Measurements from ENCODE around the gene ARPC1B. TPM values are rescaled to one million over a fixed set of nuclear protein-coding genes. Genes with fewer than 3 reads are reported as not detected.
"Not testable (repeated sequence)": the region's sequence is repeated elsewhere in the genome, so short reads cannot be mapped to it uniquely, and the experiment has no call there.

Gene ARPC1B
- total RNA-seq, 4 donors from 2014 or later = 214 to 273 (median 228) TPM

GRCh38 chr7:99331002-99331401 lies 43.5 kb upstream of the ARPC1B start:
- no peaks in the 10 kb centered on the region for H3K27me3 ChIP-seq
- no peak for DNase-seq
- H3K36me3 ChIP-seq = peaks cover 0 to 23% of the 10 kb centered on the region in 2 donors
- whole genome bisulfite sequencing, 2 donors = 94 to 96% methylated on average over 2 of the region's 2 CpGs
- peaks cover 13 to 22% of the 10 kb centered on the region in 2 donors for H3K4me1 ChIP-seq
- H3K27ac ChIP-seq = no peak overlapping the region
- intact Hi-C loops (cut with DNase I) = no loop called here
- H3K4me3 ChIP-seq (replicated peaks in 1 of 3) = no peak overlapping the region
- H3K9me3 ChIP-seq = no peaks in the 10 kb centered on the region
- TF ChIP-seq, protein P1, sequence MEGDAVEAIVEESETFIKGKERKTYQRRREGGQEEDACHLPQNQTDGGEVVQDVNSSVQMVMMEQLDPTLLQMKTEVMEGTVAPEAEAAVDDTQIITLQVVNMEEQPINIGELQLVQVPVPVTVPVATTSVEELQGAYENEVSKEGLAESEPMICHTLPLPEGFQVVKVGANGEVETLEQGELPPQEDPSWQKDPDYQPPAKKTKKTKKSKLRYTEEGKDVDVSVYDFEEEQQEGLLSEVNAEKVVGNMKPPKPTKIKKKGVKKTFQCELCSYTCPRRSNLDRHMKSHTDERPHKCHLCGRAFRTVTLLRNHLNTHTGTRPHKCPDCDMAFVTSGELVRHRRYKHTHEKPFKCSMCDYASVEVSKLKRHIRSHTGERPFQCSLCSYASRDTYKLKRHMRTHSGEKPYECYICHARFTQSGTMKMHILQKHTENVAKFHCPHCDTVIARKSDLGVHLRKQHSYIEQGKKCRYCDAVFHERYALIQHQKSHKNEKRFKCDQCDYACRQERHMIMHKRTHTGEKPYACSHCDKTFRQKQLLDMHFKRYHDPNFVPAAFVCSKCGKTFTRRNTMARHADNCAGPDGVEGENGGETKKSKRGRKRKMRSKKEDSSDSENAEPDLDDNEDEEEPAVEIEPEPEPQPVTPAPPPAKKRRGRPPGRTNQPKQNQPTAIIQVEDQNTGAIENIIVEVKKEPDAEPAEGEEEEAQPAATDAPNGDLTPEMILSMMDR (IDR thresholded peaks at IDR 0.05) = no peak
- TF ChIP-seq POLR2A (IDR thresholded peaks at IDR 0.05) = no peak

DNA sequence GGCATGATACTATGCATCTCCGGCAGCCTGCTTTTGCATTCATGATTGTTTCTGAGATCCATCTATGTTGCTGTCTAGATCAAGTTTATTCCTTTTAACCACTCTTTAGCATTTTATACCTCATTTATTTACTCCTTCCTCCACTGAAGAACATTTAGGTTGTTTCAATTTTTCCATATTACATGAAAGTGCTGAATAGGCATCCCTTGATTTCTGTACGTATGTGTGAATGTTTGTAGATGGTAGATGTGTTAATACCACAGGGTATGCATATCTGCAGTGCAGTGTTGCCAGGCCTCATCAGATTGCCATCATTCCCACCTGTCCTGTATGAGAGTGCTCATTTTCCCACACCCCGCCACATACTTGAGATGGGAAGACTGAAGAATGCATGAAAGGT lies 34.9 kb upstream of the ARPC1B start:
- TF ChIP-seq, protein P1 (IDR thresholded peaks at IDR 0.05) = no peak
- no peak for TF ChIP-seq POLR2A (IDR thresholded peaks at IDR 0.05)
- no peak overlapping the region for H3K27ac ChIP-seq
- H3K4me1 ChIP-seq = no peaks in the 10 kb centered on the region
- DNase-seq = no peak
- intact Hi-C loops (cut with DNase I) = no loop called here
- H3K36me3 ChIP-seq = peaks cover 24 to 64% of the 10 kb centered on the region in 2 donors
- no peaks in the 10 kb centered on the region for H3K27me3 ChIP-seq
- 93 to 97% methylated on average over 3 of the region's 3 CpGs for WGBS, 2 donors
- H3K9me3 ChIP-seq = no peaks in the 10 kb centered on the region
- no peak overlapping the region for H3K4me3 ChIP-seq (replicated peaks in 1 of 3)

DNA sequence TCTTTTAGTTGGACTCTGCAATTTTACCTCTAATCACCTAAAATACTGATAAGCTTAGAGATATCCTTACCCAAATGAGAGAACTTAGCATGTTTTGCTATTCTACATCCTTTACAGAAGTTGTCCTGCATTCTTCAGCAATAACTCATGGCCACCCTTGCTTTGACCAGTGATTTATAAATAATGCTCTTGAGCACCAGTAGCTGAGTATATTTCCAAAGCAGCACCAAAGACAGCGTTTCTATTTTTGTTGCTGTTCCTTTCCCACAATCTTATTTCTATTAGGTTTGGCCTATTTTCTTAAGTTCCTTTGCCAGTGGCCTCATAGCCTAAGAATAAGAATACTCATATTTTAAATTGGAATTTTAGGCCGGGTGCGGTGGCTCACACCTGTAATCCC lies 33.9 kb upstream of the ARPC1B start:
- DNase-seq = no peak
- TF ChIP-seq, protein P1 (IDR thresholded peaks at IDR 0.05) = no peak
- TF ChIP-seq POLR2A (IDR thresholded peaks at IDR 0.05) = no peak
- Histone ChIP-seq H3K27me3 (no peaks in the 10 kb centered on the region), H3K27ac (no peak overlapping the region), H3K4me3 (replicated peaks in 1 of 3) (no peak overlapping the region), H3K9me3 (no peaks in the 10 kb centered on the region), H3K36me3 (peaks cover 29 to 55% of the 10 kb centered on the region in 2 donors), H3K4me1 (no peaks in the 10 kb centered on the region)
- 91 to 93% methylated on average over 3 of the region's 3 CpGs for WGBS, 2 donors
- intact Hi-C loops (cut with DNase I) = no loop called here

- H3K9me3 ChIP-seq = no peaks in the 10 kb centered on the region
- intact Hi-C loops (cut with DNase I) = no loop called here
- no peak overlapping the region for H3K27ac ChIP-seq
- no peak for DNase-seq
- TF ChIP-seq, protein P1 (IDR thresholded peaks at IDR 0.05) = no peak
- no peak for TF ChIP-seq POLR2A (IDR thresholded peaks at IDR 0.05)
- H3K27me3 ChIP-seq = no peaks in the 10 kb centered on the region
- 95 to 96% methylated on average over 12 to 13 of the region's 13 CpGs for WGBS, 2 donors
- peaks cover 36 to 51% of the 10 kb centered on the region in 2 donors for H3K36me3 ChIP-seq
- no peaks in the 10 kb centered on the region for H3K4me1 ChIP-seq
- H3K4me3 ChIP-seq (replicated peaks in 1 of 3) = no peak overlapping the region
Observed at GRCh38 chr7:99344061-99344647, 30.4 kb upstream of the ARPC1B start.

DNA sequence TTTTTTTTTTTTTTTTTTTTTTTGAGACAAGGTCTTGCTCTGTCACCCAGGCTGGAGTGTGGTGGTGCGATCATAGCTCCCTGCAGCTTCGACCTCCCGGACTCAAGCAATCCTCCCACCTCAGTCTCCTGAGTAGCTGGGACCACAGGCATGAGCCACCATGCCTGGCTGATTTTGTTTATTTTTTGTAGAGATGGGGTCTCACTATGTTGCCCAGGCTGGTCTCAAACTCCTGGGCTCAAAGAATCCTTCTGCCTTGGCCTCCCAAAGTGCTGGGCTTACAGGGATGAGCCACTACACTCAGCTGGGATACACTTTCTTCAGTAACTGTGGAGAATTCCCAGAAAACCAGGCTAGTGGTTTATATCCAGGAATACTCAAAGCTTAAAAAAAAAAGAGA lies 23.9 kb upstream of the ARPC1B start:
- H3K36me3 ChIP-seq = peaks cover 38 to 59% of the 10 kb centered on the region in 2 donors
- intact Hi-C loops (cut with DNase I); DNase-seq; H3K27ac ChIP-seq; H3K4me1 ChIP-seq; H3K9me3 ChIP-seq; H3K4me3 ChIP-seq (replicated peaks in 1 of 3); H3K27me3 ChIP-seq: not testable (repeated sequence)
- WGBS, 2 donors = 95 to 96% methylated on average over 3 of the region's 3 CpGs

Data from thyroid gland (tissue), 4 donors.